Dedifferentiated amniotic fluid mesenchymal stem cell (primary cell): ENCODE measurements around the gene GRAMD2A.

Experiments used
- DNase-seq: peaks from one replicate; pipeline ENCODE4 v3.0.0-alpha.2; 2016; ENCODE audit errors: extremely low spot score

GRAMD2A gene

GRCh38 chr15:72217216-72217615 is 19.6 kb upstream of the GRAMD2A start:
- no peak for DNase-seq

GRCh38 chr15:72216079-72216478 is 18.5 kb upstream of the GRAMD2A start:
- DNase-seq: no peak

GRCh38 chr15:72207558-72208085 is 10.0 kb upstream of the GRAMD2A start:
- DNase-seq: no peak

- no peak for DNase-seq
These were observed 9.1 kb upstream of the GRAMD2A start for GRCh38 chr15:72206677-72207000.

- no peak for DNase-seq
These were observed 8.5 kb upstream of the GRAMD2A start for GRCh38 chr15:72205896-72206676.

- no peak for DNase-seq
These were observed 7.7 kb upstream of the GRAMD2A start for GRCh38 chr15:72205273-72205672.

- peak; percentile 88 for DNase-seq
These were observed 5.9 kb upstream of the GRAMD2A start for GRCh38 chr15:72203507-72203837.

- DNase-seq: no peak
These were observed 5.4 kb upstream of the GRAMD2A start for GRCh38 chr15:72202801-72203506.

- no peak for DNase-seq
These were observed 4.7 kb upstream of the GRAMD2A start for GRCh38 chr15:72202302-72202701.

- DNase-seq: no peak
These were observed 3.9 kb upstream of the GRAMD2A start for GRCh38 chr15:72201391-72201921.

- no peak for DNase-seq
These were observed 3.0 kb upstream of the GRAMD2A start for GRCh38 chr15:72200395-72201237.

- peak; percentile 68 for DNase-seq
These were observed 2.2 kb upstream of the GRAMD2A start for GRCh38 chr15:72199721-72200212.

GRCh38 chr15:72199205-72199515 is 1.6 kb upstream of the GRAMD2A start:
- no peak for DNase-seq

GRCh38 chr15:72198356-72199204 is 993 bp upstream of the GRAMD2A start:
- no peak for DNase-seq

GRCh38 chr15:72197041-72197459 is 537 bp downstream of the GRAMD2A start:
- no peak for DNase-seq

- no peak for DNase-seq
These were observed 1.1 kb downstream of the GRAMD2A start for GRCh38 chr15:72196409-72197040.

- no peak for DNase-seq
These were observed 2.5 kb downstream of the GRAMD2A start for GRCh38 chr15:72195101-72195511.

GRCh38 chr15:72193836-72194396 is 3.7 kb downstream of the GRAMD2A start:
- no peak for DNase-seq

- DNase-seq: no peak
These were observed 5.2 kb downstream of the GRAMD2A start for GRCh38 chr15:72192416-72192815.

GRCh38 chr15:72189250-72189902 is 8.2 kb downstream of the GRAMD2A start:
- no peak for DNase-seq
